ENCODE measurements around the gene BTBD16. TPM values are rescaled to one million over a fixed set of nuclear protein-coding genes. Genes with fewer than 3 reads are reported as not detected.

The BTBD16 gene
- total and polyA plus RNA-seq, 5 experiments from 2014 or later: not detected

DNA sequence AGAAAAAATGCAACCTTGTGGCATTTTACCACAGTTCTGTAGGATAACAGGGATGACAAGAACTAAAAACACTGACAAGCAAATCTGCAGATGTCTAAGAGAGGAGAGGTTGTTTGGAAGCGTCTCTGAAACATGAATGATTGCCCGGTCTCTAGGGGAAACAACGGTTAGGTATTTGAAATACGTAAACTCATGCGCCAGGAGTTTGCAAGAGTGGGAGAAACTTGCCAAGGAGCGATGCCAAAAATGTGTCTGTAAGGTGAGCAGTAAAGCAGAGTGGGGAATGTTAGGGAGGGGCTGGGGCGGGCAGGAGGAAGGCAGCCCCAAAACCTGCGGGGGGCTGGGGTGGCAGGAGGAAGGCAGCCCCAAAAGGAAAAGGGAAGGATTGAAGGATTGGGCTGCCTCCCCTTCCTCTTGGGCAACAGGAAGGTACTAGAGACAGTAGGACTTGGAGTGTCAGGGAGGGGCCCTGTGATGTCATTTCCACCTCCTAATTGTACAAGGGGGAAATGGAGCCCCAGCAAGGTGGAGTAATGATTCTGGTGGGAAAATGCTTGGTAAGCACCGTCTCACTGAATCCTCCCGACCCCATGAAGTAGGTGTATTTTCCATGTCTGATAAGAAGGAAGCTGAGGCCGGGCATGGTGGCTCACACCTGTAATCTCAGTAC, 70.2 kb downstream of the BTBD16 start:
- no peak for DNase-seq
- H3K9me3 Mint-ChIP-seq: no peaks in the 10 kb centered on the region
- H3K36me3 Mint-ChIP-seq: no peaks in the 10 kb centered on the region
- H3K4me3 Mint-ChIP-seq: no peak overlapping the region
- POLR2A ChIA-PET: interaction anchor here (2.1 kb wide), 1 partner anchor 93 kb away, joined by 7 read pairs; no protein-coding TSS in a partner anchor
- peak overlapping the region in 2 of 10 donors; percentile 4 to 45 for H3K27ac Mint-ChIP-seq
- H3K4me1 Mint-ChIP-seq: peaks cover 4 to 9% (median 5%) of the 10 kb centered on the region in 4 donors
- ATAC-seq: no peak
- H3K27me3 Mint-ChIP-seq: peaks cover 0 to 3% (median 2%) of the 10 kb centered on the region in 5 donors

DNA sequence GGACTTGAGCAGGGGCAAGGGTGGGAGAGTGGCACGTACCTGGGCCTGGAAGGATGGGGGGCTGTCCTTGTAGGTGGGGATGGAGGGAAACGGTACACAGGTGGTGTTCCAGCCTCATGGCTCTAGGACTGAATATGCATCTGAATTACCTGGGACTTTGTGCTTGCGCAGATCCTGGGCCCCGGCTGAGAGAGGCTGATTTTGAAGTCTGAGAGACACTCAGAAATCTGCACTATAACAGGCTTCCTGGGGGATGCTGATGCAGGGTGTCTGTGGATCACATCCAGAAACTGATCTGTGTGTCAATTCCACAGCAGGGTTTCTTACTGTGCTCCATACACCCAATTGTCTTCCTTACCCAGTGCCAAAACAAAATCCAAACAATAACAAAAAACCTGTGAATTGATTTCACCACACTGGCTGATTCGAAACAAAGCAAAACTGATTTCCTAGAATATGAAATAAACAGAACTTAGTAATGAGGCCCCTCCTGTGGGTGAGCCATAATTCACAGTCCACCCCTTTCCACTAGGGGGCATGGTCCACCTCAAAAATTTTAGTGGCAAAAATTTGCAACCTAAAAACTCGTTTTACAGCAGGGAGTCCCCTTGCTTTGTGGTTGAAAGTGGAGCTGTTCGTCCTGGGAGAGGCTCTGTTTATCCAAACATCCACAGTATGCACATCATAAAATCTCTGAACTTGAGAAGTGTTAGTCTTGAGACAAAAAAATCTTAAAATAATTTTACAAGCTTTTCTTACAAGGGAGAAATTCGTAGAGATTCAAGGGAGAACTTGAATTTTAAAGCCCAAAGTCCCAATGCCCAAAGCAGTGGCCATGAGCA, 71.4 kb downstream of the BTBD16 start:
- POLR2A ChIA-PET: interaction anchor here (0.7 to 2.1 kb wide), 2 partner anchors 32 to 91 kb away, joined by 3 to 7 read pairs; partner anchors contain the start of gene PLEKHA1
- DNase-seq: peak; percentile 18 to 79 (median 62)
- Mint-ChIP-seq H3K9me3 (no peaks in the 10 kb centered on the region), H3K4me1 (peaks cover 4 to 9% (median 5%) of the 10 kb centered on the region in 4 donors), H3K4me3 (no peak overlapping the region), H3K36me3 (no peaks in the 10 kb centered on the region), H3K27me3 (no peaks in the 10 kb centered on the region), H3K27ac (peak overlapping the region in 3 of 10 donors; percentile 35 to 64 (median 37))
- ATAC-seq: peak; percentile 63 to 78

DNA sequence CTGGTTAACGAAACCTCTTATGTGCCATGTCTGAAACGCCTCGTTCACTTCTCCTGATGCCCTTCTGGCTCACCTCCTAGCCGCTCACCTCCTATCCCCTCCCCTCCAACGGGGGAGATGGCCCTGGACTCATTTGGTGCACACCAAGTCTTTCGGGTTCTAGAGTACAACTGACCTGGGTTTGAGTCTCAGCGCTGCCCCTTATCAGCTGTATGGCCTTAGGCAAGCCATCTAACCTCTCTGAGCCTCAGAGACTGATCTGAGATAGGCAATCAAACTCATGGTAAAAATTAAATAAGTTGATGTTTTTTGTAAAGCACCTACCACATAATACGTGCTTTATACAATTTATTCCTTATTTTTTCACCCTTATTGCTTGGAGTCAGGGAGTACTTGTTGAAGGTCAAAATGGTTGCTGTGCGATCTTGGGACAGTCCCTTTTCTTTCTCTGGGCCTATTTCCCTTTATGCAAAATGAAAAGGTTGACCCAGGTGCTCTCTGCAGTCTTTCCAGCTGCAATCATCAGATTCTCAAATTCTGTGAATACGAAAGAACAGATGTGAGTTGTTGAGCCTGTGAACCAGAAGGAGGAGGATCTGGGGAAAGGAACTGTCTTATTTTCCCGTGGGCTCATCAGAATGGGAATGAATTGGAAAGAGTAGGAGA, 72.2 kb downstream of the BTBD16 start:
- Mint-ChIP-seq H3K27ac (no peak overlapping the region), H3K27me3 (no peaks in the 10 kb centered on the region), H3K4me1 (peaks cover 4 to 9% (median 6%) of the 10 kb centered on the region in 4 donors), H3K4me3 (no peak overlapping the region), H3K36me3 (no peaks in the 10 kb centered on the region), H3K9me3 (no peaks in the 10 kb centered on the region)
- DNase-seq (no peak), ATAC-seq (no peak)
- POLR2A ChIA-PET: interaction anchor here (0.7 to 2.1 kb wide), 2 partner anchors 31 to 91 kb away, joined by 3 to 7 read pairs; partner anchors contain the start of gene PLEKHA1

DNA sequence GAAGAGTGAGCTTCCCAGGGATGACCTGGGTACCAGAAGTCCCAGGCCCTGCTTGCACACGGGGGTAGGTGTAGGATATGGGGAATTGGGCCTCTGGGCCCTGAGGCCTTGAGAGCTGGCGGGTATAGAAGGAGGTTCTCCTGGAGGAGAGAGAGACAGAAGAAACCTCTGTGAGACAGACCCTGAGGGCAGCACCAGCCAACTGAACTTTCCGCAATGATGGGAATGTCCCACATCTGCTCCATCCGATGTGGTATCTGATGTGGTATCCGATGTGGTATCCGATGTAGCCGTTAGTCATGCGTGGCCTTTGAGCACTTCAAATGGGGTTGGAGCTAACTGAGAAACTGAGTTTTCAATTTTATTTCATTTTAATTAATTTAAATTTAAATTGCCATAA, 72.8 kb downstream of the BTBD16 start:
- Mint-ChIP-seq H3K27me3 (no peaks in the 10 kb centered on the region), H3K36me3 (no peaks in the 10 kb centered on the region), H3K4me1 (peaks cover 4 to 9% (median 7%) of the 10 kb centered on the region in 4 donors), H3K9me3 (no peaks in the 10 kb centered on the region), H3K4me3 (no peak overlapping the region), H3K27ac (no peak overlapping the region)
- DNase-seq: no peak
- ATAC-seq: no peak
- POLR2A ChIA-PET: interaction anchor here (0.9 kb wide), 1 partner anchor 31 kb away, joined by 4 read pairs; the partner anchor contains the start of gene PLEKHA1

DNA sequence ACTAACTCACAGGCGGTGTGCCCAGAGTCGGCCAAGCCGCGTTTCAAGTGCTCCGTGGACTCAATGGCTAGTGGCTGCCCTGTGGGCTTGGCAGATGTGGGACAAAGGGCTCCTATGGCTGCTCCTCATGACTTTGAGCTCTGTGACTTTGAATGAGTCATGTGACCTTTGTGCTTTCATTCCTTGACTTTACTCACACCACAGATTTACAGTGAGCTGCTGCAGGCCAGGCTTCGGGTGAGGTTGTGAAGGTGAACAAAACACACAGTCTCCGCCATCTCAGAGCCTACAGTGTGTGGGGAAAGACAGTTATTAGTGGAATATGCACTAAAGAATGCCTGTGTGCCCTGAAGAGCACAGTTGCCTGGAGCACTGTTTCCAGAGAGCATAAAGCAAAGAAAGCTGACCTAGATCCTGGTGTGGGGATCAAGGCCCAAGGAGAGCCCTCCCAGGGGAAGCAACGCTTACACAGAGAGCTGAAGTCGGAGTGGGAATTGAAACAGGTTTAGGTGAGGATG, 73.7 kb downstream of the BTBD16 start:
- Mint-ChIP-seq H3K27ac (peak overlapping the region in 2 of 10 donors; percentile 48 to 72), H3K4me1 (peaks cover 4 to 9% (median 7%) of the 10 kb centered on the region in 4 donors), H3K27me3 (no peaks in the 10 kb centered on the region), H3K9me3 (no peaks in the 10 kb centered on the region), H3K36me3 (no peaks in the 10 kb centered on the region), H3K4me3 (no peak overlapping the region)
- no peak for DNase-seq
- POLR2A ChIA-PET: no interaction called here
- ATAC-seq: no peak

DNA sequence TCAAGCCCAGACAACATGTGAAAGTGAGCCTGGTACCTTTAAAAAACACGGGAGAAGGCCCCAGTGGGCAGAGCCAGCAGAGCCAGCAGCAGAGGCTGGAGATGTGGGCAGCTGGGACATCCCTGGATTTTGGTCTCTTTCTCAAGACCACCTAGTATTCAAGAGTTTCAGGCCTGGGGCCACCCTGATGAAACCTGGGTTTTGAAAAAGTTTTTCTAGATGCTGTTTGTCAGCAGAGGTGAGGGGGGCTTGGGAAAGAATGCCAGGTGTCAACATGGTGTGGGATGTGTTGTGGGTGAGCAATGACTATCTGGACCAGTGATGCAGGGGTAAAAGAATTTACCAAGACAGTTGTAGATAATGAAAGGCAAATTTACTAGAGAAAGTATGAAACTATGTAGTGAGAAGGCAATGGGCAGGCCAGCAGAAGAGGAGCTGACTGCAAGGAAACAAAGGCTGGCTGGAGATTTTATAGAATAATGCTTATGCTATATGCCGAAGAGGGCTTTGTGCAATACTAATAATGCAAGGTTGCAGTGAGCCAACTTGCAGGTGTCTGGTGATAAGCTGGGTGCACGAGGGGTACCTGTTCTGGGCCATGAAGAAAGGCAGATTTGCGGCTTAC, 75.3 kb downstream of the BTBD16 start:
- POLR2A ChIA-PET: no interaction called here
- Mint-ChIP-seq H3K4me3 (no peak overlapping the region), H3K27me3 (peaks cover 0 to 4% (median 0%) of the 10 kb centered on the region in 5 donors), H3K4me1 (peaks cover 4 to 9% (median 7%) of the 10 kb centered on the region in 4 donors), H3K36me3 (no peaks in the 10 kb centered on the region), H3K27ac (peak overlapping the region in 2 of 10 donors; percentile 15 to 51), H3K9me3 (no peaks in the 10 kb centered on the region)
- ATAC-seq (no peak), DNase-seq (no peak)

DNA sequence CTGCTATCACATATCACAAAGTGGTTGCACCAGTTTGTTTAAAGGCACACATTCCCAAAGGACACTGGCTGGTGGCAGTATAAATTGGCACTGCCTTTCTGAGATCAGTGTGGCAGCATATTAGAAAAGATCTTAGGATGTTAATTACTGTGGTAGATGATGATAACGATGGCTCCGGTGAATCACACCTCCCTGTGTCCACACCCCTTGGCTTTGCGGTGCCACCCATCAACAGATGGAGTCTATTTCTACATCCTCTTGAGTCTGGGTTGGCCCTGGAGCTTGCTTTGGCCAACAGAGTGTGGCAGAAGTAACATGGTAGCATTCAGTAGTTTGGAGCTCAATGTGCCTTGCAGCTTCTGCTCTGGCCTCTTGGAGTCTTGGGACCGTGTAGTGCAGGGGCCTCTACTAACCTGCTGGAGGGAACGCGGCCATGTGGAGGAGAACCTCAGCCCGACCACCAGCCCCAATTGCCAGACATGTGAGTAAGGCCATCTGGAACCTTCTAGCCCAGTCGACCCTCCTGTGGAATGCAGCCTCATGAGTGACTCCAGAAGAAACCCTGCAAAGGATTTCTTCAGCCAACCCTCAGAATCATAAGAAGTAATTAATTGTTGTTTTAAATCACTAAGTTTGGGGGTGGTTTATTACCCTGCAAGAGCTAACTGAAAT, 76.2 kb downstream of the BTBD16 start:
- no peak for ATAC-seq
- H3K9me3 Mint-ChIP-seq: no peaks in the 10 kb centered on the region

DNA sequence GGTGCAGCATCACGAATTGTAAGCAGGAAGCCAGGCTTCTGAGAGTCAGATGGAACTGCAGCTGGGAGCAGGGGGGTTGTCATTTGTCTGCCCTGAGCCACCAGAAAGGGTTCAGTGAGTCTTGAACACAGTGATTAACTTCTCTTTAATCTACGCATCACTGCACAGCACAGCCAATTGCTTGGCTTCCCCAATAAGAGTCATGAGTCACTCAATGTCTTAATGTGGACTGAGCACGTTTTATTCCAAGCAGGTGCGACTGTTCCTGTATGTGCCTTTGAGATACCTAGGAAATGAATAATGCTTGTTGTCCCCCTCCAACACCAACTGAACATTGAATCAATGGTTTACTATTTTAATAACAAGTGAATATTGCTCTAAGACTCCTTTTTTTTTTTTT, 77.4 kb downstream of the BTBD16 start:
- no peak for ATAC-seq
- POLR2A ChIA-PET: no interaction called here
- Mint-ChIP-seq H3K4me3 (no peak overlapping the region), H3K9me3 (no peaks in the 10 kb centered on the region), H3K27ac (no peak overlapping the region), H3K27me3 (peaks cover 0 to 6% (median 0%) of the 10 kb centered on the region in 5 donors), H3K36me3 (no peaks in the 10 kb centered on the region), H3K4me1 (peaks cover 0 to 3% (median 0%) of the 10 kb centered on the region in 4 donors)
- no peak for DNase-seq

More for the DNA sequence above, 76.2 kb downstream of the BTBD16 start:
- no peak for DNase-seq
- Mint-ChIP-seq H3K27ac (no peak overlapping the region), H3K4me1 (peaks cover 4 to 7% (median 5%) of the 10 kb centered on the region in 4 donors), H3K36me3 (no peaks in the 10 kb centered on the region), H3K4me3 (no peak overlapping the region), H3K27me3 (peaks cover 0 to 6% (median 0%) of the 10 kb centered on the region in 5 donors)
- POLR2A ChIA-PET: no interaction called here

DNA sequence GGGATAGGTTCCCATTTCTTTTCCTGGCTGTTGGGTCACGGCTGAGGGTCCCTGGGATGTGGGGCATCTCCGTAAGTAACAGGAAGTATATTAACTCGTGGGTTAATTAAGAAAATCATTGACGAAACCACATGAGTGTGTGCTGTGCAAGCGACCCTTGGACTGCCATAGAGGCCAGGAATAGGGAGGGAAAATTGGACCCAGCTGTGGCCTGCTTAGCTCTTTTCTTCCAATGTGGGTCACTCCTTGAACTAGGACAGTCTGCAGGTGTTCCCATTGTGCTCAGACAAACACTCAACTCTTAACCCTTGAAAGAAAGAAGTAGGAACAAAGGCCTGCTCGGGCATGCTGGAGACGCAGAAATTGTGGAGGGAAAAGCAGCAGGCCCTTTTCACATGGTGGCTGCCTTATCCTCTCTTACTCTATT, 77.9 kb downstream of the BTBD16 start:
- DNase-seq (no peak), ATAC-seq (no peak)
- POLR2A ChIA-PET: no interaction called here
- H3K9me3 Mint-ChIP-seq: no peaks in the 10 kb centered on the region
- peaks cover 0 to 3% (median 0%) of the 10 kb centered on the region in 4 donors for H3K4me1 Mint-ChIP-seq
- peaks cover 0 to 9% (median 0%) of the 10 kb centered on the region in 5 donors for H3K27me3 Mint-ChIP-seq
- H3K27ac Mint-ChIP-seq: no peak overlapping the region
- H3K36me3 Mint-ChIP-seq: no peaks in the 10 kb centered on the region
- H3K4me3 Mint-ChIP-seq: no peak overlapping the region

DNA sequence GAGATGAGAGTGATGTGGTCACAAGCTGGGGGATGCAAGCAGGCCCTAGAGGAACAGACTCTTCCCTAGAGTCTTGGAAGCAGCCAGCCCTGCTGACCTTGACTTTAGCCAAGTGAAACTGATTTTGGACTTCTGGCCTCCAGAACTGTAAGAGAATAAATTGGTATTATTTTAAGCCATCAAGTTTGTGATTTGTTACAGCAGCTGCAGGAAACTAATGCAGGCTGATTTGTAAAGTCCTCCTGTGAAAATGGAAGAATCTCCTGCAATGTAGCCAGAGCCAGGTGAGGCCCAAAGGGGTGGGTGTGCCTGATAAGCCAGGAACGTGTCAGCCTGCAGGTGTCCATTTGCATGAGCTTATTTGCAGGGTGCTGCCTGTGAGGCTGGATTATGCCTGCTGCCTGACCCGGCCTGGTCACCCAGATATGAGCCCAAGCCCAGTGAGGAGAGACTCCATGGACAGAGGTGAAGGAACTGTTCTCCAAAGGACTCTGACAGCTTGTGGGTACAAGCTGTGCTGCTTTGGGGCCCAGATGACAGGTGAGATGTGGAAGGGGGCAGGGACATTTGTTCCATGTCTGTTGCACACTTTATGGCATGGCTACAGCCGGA, 78.8 kb downstream of the BTBD16 start:
- Mint-ChIP-seq H3K27me3 (peaks cover 0 to 9% (median 0%) of the 10 kb centered on the region in 5 donors), H3K27ac (no peak overlapping the region), H3K4me3 (no peak overlapping the region), H3K4me1 (peaks cover 0 to 3% (median 0%) of the 10 kb centered on the region in 4 donors), H3K36me3 (no peaks in the 10 kb centered on the region), H3K9me3 (no peaks in the 10 kb centered on the region)
- no peak for ATAC-seq
- POLR2A ChIA-PET: no interaction called here
- DNase-seq: no peak

DNA sequence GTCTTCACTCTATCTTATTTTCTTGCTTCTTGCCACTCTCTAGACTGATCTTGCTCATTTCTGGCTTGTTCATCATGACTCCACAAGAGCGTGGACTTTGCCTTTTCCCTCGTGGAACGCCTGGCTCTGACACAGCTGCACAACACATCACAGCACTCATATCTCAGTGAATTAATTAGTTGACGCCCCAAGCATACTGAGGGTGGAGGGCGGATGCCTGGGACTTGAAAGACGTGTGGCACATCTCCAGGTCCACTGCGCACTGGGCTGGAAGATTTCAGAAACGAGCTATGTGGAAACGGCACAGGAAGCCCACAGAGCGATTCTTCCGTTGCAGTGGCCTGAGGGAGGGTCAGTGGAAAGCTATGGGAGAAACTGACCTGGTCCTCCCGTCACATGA, 79.8 kb downstream of the BTBD16 start:
- Mint-ChIP-seq H3K27ac (peak overlapping the region in 2 of 10 donors; percentile 2 to 66), H3K4me3 (no peak overlapping the region), H3K36me3 (no peaks in the 10 kb centered on the region), H3K4me1 (peaks cover 0 to 3% (median 0%) of the 10 kb centered on the region in 4 donors), H3K9me3 (no peaks in the 10 kb centered on the region), H3K27me3 (peaks cover 0 to 11% (median 0%) of the 10 kb centered on the region in 5 donors)
- POLR2A ChIA-PET: no interaction called here
- ATAC-seq: no peak
- no peak for DNase-seq
